KG1 (cell line): Measurements from ENCODE around the gene BABAM1.

Source experiments
- DNase-seq: peaks from one replicate; lab custom pipeline; 2025; lab: John Stamatoyannopoulos, UW

Gene BABAM1

DNA sequence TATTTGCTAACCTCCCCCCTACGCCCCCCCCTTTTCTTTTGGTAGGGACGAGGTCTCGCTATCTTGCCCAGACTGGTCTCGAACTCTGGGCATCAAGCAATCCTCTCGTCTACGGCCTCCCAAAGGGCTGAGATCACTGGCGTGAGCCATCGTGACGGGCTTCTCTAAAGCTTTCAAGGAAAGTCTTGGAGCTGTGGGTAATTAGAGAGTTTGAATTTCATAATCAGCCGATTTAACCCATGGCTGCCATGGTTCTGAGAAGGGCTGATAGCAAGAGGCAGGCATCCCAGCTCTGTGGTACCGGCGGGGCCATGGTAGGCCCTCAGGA is 36.7 kb downstream of the BABAM1 start:
- no peak for DNase-seq

DNA sequence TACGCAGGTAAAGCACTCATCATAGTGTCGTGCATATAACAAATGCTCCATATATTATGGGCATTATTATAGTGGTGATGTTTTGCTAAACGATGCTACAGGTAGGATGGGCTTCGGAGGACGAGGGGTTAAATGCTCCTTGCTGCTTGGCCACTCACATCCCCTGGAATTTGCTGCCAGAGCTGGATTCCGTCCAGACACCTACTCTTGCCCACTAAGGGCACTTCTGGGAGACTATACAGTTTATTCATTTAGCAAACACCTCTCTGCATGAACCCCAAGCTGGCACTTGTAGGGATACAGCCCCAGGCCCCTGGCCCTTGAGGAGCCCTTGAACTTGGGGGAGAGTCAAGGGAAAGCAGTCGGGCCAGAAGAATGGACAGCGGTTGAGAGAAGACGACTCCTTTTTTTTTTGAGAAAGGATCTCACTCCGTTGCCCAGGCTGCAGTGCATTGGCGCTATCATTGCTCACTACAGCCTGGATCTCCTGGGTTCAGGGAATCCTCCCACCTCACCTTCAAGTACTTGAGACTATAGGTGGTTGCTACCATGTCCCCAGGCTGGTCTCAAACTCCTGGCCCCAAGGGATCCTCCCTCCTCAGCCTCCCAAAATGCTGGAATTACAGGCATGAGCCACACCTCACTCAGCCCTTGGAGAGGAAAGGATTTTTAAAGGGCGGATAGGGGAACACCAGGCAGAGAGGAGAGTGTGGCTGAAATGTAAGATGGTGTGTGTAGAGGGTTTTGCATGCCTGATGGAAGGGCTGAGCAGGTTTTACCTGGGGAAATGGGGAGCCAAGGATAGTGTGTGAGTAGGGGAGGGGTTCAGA is 37.4 kb downstream of the BABAM1 start:
- no peak for DNase-seq

DNA sequence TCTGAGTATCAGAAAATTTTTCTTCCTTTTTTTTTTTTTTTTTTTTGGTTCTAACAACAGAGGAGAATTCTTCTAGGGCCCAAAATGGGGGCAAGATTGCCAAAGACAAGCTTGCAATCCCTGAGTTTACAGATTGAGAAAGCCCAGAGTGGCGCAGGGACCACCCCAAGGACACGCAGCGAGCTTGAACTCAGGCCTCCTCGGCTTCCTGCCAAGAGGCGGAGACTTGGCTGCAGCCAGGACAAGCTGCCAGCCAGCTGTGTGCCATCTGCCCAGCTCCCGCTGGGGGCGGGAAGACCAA is 37.9 kb downstream of the BABAM1 start:
- no peak for DNase-seq

DNA sequence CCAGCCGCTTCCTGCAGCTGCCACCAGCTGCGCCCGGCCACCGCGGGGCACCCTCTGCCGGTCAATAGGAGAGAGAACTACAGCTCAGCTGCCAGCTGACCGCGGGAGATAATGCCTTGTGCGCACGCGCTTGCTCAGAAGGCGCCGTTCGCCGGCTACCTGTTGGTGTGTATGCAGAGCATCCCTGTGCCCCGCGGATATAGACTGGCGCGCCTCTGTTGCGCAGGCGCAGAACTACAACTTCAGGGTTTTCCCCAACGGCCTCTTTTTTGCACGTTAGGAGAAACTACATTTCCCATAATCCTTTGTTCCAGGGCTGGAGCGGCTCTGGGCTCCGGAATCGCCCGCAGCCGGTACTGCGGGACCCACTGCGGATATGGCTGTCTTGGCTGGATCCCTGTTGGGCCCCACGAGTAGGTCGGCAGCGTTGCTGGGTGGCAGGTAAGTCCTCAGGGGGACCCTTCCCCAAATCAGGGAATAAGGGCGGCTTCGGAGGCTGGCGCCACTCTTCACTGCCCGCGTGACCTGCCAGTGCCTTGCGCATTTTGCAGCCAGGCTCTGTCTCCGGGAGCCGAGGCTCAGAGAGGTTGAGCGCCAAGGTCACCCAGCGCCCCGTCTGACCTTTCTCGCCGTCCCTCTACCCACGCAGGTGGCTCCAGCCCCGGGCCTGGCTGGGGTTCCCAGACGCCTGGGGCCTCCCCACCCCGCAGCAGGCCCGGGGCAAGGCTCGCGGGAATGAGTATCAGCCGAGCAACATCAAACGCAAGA is 38.5 kb downstream of the BABAM1 start, which contains the start of gene MRPL34:
TSS of gene MRPL34 (plus strand) at position 356 of the 768 bp plus-strand sequence. CDS start at position 377, 21 bp downstream.
- peak; percentile 95 for DNase-seq

DNA sequence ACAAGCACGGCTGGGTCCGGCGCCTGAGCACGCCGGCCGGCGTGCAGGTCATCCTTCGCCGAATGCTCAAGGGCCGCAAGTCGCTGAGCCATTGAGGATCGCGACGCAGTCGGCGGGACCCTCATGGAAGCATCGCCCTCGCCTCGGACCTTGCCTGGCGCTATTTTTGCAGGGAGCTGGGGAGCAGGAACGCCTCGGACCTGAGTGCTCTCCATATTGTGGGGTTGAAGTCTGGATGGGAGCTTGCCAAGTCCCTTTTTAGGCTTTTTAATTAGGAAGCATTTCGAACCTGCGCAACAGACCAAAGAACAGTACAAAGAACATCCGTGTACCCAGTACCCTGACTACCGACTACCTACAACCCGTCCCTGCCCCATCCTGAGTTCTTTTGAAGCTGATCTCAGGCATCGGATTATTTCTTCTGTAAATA is 39.1 kb downstream of the BABAM1 start:
- DNase-seq, result peak; percentile 56

DNA sequence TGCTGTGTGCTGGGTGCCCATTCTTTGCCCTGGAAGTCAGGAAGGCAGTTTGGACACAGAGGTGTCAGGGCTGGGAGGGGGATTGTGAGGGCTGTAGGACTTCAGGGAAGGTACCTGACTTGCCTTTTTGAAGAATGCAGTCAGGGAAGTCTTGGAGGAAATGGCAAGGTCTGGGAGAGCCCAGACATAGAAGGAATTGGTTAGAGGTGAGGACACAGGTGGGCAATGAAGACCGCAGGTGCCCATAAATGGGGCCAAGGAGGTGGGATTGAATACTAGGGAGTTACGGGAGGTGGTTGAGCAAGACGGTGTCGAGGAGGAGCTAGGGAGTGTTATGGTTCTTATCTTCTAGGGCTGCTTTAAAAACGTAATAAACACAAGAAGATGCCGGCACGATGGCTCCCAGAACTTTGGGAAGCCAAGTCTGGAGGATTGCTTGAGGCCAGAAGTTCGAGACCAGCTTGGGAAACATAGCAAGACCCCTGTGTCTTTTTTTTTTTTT is 40.7 kb downstream of the BABAM1 start:
- DNase-seq, result no peak

DNA sequence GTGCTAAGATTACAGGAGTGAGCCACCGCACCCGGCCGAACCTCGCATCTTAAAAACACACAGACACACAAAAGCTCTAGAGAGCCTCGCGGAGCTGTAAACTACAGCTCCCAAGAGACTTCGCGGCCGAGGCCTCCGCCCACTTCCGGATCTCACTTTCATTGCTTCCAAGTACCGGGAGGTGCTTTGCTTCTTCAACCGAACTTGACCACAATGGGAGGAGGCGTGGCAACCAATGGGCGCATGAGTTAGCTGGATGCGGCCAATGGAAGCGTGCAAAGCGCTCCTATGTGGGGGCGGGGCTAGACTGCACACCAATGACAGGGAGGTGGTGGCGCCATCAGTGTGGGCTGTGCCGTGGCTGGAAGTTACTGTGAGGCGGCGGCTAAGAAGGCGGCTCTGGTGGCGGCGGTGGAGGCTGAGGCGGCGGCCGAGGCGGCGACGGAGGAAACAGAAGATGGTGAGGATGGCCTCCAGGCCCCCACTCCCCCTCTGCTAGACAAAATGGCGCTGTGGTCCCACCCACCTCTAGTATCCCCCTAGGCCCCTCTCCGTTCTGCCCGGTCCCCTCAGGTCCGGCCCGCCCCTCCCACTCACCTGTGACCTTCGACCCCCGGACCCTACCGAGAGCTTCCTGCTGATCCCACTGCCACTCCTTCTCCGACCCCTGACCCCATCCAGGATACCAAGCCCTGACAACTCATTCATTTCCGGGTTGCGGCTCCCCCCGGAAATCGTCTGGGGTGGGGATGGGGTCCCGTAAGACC is 42.1 kb downstream of the BABAM1 start, which contains the start of gene DDA1:
TSS of gene DDA1 (plus strand) at position 366 of the 767 bp plus-strand sequence. CDS start at position 458, 92 bp downstream.
- DNase-seq, result peak; percentile 97

DNA sequence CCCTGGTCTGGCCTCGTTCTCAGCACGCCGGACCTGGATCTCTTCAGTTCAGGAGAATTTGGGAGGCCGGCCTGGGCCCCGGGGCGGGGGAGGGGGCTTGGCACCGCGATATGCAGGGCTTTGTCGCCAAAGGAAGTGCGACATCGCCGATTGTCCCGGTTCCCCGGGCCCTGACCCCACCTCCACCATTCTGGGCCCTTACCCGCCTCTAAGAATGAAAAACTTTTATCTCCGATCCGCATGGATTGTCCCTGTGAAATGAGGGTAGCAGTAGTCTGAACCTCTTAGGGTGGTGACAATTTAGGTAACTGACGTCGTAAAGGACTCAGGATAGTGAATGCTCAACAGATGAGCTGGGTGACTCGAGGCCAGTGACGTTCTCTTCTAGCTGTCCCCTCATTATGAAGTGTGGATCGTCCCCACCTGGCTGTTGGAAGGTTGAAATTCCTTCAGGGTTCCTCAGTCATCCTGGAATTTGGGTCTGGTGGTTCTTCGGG is 42.8 kb downstream of the BABAM1 start:
- DNase-seq, result no peak

DNA sequence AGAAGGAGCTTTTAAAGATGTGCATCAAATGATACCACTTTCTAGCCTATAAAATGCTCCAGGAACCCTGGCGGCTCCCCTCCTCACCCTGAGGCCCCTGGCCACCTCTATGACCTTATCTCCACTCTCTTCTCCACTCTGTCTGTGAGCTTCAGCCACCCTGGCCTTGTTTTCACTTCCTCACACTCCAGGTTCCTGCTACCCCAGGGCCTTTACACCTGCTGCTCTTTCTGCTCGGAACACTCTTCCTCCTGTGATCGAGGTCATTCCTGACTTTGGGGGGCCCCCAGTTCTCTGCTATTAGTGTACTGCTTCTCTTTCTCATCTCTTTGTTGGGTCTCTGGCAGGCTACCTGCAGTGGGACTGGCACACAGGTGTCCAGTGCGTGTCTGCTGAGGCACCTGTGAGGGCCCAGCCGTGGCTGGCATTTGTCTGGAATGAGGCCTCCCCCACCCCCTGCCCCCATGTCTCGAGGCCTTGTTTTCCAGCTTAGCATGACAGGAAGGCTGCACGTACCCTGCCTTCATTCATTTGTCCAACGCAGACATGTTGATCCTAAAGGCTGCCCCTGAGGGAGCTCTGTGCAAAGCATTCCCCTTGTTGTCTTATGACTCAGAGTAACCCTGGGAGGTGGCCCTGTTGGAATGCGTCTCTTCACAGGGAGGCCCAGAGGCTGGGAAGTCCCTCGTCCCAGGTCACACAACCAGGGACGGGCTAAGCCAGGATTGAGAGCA is 44.4 kb downstream of the BABAM1 start:
- no peak for DNase-seq

DNA sequence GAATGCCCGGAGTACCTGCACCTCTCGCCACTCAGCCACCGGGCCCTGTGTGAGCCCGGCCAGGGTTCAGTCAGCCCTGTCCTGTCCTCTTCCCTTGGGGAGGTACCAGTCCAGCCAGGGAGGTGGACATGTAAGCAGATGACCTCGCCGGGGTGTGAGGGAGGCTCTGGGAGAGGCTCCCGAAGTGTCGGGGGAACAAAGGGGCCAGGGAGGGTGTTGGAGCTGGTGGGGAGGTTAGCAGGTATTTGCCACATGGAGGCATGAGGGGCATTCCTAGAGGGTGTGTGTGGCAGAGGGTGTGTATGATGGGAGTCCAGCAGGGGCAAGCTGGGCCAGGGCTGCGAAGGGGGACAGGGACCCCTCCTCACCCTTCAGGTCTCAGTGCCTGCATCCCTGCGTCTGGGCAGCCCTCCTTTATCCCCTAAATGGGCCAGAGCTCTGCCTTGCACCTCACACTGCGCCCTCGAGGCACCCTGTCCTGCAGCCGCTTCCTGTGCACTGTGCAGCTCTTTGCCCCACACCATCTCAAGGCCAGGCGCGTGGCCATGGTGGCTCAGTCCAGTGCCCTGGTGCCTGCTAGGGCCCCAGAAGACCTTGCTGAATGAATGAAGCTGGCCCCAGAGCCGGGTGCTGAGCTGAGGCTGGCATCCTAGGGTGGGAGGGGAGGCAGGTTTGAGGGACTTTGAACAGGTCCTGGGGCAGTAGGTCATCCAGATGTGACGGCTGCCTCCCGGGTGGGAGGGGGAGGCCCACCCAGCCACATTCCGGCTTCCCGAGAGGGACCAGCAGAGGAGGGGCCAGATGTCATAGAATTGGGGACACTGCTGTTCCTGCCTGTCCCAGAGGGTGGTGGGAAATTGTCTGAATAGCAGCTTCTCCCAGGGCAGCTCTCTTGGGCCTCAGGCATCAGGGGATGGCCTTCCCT is 45.2 kb downstream of the BABAM1 start:
- no peak for DNase-seq

DNA sequence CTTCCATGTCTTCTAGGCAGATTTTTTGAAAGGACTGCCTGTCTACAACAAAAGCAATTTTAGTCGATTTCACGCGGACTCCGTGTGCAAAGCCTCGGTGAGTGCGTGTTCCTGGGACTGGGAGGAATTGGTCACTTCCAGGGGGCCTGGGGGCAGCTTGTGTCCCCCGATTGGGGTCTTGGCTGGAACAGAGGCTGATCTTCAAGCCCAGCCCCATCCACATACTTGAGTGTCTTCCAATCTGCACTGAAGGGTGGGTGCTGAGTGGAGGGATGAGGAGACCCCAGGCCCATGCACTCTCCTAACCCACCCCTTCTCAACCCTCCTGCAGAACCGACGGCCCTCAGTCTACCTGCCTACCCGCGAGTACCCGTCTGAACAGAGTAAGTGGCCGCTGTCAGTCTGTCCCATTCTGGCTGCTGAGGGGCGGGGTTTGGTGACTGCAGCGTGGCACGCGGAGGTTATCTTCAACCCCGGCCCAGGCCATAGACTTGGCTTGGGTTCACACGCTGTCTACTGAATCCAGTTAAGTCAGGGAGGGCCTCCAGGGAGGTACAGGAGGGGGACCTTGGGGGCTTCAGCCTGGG is 46.9 kb downstream of the BABAM1 start:
- DNase-seq, result no peak

DNA sequence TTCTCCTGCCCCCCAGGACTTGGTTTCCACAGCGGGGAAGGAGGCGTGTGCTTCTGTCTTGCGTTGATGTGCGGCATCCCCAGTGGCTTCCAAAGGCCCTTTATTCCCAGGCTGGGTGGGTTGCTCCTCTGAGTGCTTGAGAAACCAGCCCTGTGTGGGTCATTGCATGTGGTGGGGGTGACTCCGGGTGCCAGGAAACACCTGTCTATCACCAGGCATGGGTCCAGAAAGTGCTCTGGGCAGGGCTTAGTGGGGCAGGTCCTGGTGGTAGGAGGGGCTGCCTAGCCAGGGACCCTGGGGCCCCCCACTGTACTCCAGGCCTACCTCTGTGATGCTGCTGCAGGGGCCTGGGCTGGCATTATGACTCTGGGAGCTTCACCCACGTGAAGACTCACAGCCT is 51.7 kb downstream of the BABAM1 start:
- no peak for DNase-seq

DNA sequence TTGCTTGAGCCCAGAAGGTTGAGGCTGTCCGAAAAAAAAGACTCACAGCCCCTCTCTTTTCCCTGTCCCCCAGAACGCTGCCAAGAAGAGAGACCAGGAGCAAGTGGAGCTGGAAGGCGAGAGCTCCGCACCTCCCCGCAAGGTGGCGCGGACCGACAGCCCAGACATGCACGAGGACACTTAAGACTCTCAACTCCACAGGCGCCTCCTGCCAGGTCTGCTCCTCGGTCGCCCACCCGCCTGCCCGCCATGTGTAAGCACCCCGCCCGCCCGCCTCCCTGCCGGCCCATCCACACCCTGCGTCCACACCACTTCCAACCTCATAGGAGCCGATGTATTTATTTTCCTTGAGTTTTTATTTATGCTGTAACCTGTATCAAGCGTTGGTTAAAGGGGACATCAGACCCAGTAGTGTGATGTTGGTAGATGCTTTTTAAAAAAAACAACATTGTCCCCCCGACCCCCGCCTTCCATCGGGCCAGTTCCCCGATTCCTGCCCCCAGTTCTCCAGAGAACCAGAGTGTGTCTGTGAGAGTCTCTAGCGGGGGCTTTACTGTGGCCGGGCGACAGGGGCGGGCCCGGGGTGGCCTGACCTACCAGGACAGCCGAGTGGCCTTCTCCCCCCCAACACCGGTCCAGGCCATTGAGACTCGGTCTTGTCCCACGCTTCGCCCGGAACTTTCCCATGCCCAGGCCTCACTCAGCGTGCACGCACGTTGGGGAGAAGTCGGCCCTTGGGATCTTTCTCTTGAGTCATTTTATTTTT is 52.4 kb downstream of the BABAM1 start:
- DNase-seq, result no peak

DNA sequence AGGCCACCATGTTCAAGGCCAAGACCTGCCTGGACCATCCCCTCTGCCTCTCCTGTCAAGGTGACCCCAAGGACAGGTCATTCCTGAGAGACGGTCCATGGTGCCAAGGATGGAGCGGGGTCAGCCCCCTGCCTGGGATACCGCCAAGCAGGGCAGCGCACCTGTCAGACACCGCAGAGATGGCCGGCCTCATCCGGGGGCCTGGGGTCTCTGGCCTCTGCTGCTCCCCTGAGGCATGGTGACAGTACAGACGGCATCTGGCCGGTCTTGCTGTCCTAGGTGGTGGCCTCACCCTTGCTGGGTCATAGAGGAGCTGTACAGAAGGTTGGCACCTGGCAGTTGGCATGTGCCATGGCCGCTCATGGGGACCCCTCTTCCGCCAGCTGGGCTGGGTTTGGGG is 53.2 kb downstream of the BABAM1 start:
- no peak for DNase-seq

DNA sequence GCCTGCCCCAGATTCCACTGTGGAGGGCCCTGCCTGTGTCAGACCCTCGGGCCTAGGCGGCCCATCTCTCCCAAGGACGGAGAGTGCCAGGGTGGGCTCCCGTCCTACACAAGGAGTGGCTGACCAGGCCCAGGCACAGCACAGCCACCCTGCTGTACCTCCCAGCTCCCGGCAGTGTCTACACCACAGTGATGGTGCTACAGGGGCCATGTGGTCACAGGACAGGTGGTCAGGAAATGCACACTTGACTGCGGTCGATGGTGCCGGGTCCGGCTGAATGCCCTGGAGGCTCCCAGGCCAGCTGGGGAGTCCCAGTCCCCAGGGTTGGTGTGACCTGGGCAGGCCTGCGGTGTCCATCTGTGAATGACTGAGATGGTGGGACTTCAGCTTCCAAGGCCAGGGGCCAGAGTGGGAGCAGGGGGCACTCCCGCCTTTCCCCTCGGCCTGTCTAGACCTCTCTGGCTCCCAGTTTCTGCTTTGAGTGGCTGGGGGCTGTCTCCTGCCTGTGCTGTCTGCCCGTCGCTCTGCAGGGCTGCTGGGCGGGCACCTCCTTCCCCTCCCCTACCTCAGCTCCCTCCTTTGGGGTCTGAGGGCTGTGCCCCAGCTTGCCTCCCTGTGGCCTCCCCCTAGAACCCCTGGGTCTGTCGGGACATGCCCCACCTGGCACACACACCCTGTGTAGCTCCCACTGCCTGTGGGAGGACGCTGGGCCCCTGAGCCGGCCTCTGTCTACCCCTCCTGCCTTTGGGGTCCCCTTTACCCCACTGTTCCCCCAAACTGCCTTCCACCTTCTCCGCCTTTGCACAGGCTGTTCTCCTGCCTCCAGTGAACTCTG is 54.6 kb downstream of the BABAM1 start:
- no peak for DNase-seq

DNA sequence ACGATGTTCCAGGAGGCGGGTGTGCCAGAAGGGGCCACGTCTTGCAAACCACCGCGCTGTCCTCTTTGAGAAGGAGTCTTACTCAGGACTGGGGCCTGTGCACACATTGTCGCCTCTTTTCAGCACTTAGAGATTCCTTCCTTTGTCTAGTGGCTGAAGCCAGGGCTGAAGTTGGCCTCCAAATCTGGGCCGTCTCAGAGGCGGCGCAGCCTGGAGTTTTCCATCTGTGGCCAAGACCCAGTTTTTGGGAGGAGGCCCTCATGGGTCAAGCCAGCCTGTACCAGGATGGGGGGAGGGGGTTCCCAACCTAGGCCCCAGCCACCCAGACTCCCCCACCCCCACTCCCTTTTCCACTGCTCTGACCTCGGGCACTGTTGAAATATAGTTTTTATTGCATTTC is 55.6 kb downstream of the BABAM1 start:
- no peak for DNase-seq

DNA sequence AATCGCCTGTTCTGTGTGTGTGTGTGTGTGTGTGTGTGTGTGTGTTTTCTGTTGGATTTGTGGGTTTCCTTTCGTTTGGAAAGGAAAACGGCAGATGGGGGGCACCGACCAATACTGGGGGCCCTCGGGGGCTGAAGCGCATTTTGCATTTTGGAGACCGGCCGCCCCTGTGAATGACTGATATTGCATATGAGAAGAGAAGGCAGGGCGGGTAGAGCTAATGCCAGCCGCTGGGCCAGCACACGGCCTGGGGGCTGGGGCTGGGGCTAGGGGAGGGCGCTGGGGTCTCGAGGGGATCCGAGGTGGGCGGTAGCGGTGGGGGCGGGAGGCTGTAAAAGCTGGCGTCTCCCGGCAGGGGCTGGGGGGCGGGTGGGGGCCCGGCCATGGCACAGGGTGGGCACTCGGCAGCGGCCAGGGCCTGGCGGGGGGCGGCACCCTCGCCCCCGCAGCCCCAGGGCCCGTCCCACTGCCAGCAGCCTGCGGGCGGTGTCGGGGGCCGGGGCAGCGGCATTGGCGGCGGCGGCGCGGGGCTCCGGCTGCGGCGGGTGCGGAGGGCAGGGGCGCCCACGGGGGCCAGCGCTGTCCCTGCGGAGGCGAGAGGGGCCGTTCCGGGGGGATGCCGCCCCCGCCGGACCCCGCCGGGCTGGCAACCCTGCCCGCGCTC is 56.2 kb downstream of the BABAM1 start:
- DNase-seq, result no peak

DNA sequence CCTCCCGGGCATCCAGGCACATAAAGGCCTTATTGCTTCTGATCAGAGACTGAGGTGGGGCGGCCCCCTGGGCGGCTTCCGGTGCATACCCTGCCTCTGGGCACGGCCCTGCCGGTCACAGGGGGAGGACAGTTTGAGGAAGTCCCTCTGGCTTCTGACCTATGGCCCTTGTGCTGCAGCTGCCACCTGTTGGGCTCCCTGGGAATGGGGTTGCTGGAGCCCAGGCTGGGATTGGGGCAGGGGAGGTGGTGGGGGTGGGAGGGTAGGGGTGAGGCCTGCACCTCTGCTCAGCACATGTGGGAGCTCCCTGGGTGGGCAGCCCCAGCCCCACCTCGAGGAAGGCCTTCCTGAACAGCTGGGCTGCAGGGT is 56.7 kb downstream of the BABAM1 start:
- DNase-seq, result no peak
